ENCODE data around the gene SMCO2. TPM values are rescaled to one million over a fixed set of nuclear protein-coding genes. Genes with fewer than 3 reads are reported as not detected.

Gene SMCO2
- total and polyA plus RNA-seq, 4 donors, result not detected

DNA sequence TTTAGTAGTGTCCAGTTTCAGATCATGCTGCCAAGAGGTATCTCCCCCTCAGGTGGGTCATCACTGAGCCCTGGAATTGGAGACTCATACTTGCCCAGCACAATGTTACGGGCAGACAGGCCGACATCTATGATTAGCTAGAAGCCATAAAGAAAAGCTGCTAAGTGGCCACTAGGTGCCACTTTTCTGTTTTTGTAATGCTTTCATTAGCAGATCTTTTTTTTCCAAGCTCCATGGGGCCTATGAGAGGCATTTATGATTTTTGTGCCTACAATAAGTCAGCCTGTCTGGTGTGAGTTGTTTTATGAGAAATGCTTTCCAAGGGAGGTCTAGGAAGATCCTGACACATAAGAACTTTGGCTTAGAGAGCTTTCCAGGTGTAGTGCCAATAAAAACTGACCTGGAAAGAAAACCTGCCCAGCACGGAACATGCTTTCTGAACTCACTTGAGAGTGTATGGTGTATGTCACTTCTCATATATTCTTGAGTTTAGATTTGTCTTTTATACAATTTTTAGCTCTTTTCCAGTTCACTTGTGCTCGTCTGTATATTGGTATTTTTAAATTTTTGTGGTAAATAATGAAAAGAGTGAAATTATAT is 21.8 kb upstream of the SMCO2 start:
- Histone ChIP-seq H3K4me1 (ENCODE audit: control insufficient read depth in 4 of 4, insufficient read depth in 4 of 4, low read length in 3 of 4) (peaks cover 0 to 5% (median 2%) of the 10 kb centered on the region in 4 donors), H3K4me3 (ENCODE audit: low read depth in 1 of 3, low read length in 3 of 3) (no peak overlapping the region), H3K36me3 (ENCODE audit: control insufficient read depth in 4 of 4, insufficient read depth in 3 of 4, low read depth in 1 of 4, low read length in 3 of 4) (no peaks in the 10 kb centered on the region), H3K27me3 (ENCODE audit: control insufficient read depth in 4 of 4, insufficient read depth in 4 of 4, low read length in 3 of 4) (no peaks in the 10 kb centered on the region), H3K9me3 (ENCODE audit: control insufficient read depth in 4 of 4, low read length in 3 of 4) (no peaks in the 10 kb centered on the region), H3K9ac (ENCODE audit: low read depth in 1 of 2, low read length in 2 of 2) (no peak overlapping the region), H3K27ac (ENCODE audit: low read depth in 1 of 2, low read length in 2 of 2) (no peak overlapping the region)
- WGBS, result 60% methylated on average over 4 of the region's 4 CpGs
- TF ChIP-seq RAD21 (IDR thresholded peaks at IDR 0.05) (peak; percentile 84 to 87), JUND (IDR thresholded peaks at IDR 0.05) (no peak), FOXA1 (IDR thresholded peaks at IDR 0.05) (peak; percentile 31), NR2F2 (IDR thresholded peaks at IDR 0.05) (no peak), HNF4G (IDR thresholded peaks at IDR 0.05) (no peak), YY1 (IDR thresholded peaks at IDR 0.05) (peak; percentile 31), SP1 (IDR thresholded peaks at IDR 0.05) (no peak), HNF4A (conservative IDR thresholded peaks at IDR 0.05) (no peak)
- TF ChIP-seq, protein P1, sequence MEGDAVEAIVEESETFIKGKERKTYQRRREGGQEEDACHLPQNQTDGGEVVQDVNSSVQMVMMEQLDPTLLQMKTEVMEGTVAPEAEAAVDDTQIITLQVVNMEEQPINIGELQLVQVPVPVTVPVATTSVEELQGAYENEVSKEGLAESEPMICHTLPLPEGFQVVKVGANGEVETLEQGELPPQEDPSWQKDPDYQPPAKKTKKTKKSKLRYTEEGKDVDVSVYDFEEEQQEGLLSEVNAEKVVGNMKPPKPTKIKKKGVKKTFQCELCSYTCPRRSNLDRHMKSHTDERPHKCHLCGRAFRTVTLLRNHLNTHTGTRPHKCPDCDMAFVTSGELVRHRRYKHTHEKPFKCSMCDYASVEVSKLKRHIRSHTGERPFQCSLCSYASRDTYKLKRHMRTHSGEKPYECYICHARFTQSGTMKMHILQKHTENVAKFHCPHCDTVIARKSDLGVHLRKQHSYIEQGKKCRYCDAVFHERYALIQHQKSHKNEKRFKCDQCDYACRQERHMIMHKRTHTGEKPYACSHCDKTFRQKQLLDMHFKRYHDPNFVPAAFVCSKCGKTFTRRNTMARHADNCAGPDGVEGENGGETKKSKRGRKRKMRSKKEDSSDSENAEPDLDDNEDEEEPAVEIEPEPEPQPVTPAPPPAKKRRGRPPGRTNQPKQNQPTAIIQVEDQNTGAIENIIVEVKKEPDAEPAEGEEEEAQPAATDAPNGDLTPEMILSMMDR (IDR thresholded peaks at IDR 0.05; ENCODE audit: low read depth, low read length, missing input control), result peak; percentile 58
- DNase-seq (ENCODE audit: low spot score), result no peak

DNA sequence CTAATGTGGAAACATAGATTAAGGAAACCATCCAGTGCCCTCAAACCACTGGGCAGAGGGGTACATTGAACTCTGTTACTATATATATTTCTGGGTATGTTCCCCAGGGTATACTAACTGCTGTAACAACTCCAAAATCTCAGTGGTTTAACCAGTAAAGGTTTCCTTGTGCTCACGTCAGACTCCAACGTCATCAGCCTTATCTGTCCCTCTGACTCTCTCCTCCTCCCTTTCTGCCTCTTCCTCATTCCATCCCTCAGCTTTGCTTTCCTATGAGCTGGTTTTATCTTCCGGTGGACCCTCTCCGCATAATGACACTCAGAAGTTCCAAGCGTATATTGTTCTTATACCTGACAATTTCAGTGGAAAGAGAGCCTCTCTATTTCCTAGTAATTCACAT is 21.2 kb upstream of the SMCO2 start:
- H3K27me3 ChIP-seq (ENCODE audit: control insufficient read depth in 4 of 4, insufficient read depth in 4 of 4, low read length in 3 of 4), result no peaks in the 10 kb centered on the region
- 88% methylated on average over 5 of the region's 5 CpGs for WGBS
- TF ChIP-seq, protein P2, sequence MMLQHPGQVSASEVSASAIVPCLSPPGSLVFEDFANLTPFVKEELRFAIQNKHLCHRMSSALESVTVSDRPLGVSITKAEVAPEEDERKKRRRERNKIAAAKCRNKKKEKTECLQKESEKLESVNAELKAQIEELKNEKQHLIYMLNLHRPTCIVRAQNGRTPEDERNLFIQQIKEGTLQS (IDR thresholded peaks at IDR 0.05), result no peak
- TF ChIP-seq, protein P3, sequence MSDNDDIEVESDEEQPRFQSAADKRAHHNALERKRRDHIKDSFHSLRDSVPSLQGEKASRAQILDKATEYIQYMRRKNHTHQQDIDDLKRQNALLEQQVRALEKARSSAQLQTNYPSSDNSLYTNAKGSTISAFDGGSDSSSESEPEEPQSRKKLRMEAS (IDR thresholded peaks at IDR 0.05), result no peak
- TF ChIP-seq TAF1 (conservative IDR thresholded peaks at IDR 0.05) (no peak), FOXA1 (IDR thresholded peaks at IDR 0.05) (no peak), HNF4G (IDR thresholded peaks at IDR 0.05) (no peak), RXRA (IDR thresholded peaks at IDR 0.05) (no peak), EGR1 (IDR thresholded peaks at IDR 0.05; ENCODE audit: low read depth in 2 of 2) (no peak), YY1 (IDR thresholded peaks at IDR 0.05) (no peak)
- TF ChIP-seq, protein P4, sequence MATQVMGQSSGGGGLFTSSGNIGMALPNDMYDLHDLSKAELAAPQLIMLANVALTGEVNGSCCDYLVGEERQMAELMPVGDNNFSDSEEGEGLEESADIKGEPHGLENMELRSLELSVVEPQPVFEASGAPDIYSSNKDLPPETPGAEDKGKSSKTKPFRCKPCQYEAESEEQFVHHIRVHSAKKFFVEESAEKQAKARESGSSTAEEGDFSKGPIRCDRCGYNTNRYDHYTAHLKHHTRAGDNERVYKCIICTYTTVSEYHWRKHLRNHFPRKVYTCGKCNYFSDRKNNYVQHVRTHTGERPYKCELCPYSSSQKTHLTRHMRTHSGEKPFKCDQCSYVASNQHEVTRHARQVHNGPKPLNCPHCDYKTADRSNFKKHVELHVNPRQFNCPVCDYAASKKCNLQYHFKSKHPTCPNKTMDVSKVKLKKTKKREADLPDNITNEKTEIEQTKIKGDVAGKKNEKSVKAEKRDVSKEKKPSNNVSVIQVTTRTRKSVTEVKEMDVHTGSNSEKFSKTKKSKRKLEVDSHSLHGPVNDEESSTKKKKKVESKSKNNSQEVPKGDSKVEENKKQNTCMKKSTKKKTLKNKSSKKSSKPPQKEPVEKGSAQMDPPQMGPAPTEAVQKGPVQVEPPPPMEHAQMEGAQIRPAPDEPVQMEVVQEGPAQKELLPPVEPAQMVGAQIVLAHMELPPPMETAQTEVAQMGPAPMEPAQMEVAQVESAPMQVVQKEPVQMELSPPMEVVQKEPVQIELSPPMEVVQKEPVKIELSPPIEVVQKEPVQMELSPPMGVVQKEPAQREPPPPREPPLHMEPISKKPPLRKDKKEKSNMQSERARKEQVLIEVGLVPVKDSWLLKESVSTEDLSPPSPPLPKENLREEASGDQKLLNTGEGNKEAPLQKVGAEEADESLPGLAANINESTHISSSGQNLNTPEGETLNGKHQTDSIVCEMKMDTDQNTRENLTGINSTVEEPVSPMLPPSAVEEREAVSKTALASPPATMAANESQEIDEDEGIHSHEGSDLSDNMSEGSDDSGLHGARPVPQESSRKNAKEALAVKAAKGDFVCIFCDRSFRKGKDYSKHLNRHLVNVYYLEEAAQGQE (IDR thresholded peaks at IDR 0.05), result no peak
- H3K4me3 ChIP-seq (ENCODE audit: low read depth in 1 of 3, low read length in 3 of 3), result no peak overlapping the region
- H3K9me3 ChIP-seq (ENCODE audit: control insufficient read depth in 4 of 4, low read length in 3 of 4), result no peaks in the 10 kb centered on the region
- H3K36me3 ChIP-seq (ENCODE audit: control insufficient read depth in 4 of 4, insufficient read depth in 3 of 4, low read depth in 1 of 4, low read length in 3 of 4), result no peaks in the 10 kb centered on the region
- peaks cover 0 to 5% (median 2%) of the 10 kb centered on the region in 4 donors for H3K4me1 ChIP-seq (ENCODE audit: control insufficient read depth in 4 of 4, insufficient read depth in 4 of 4, low read length in 3 of 4)
- no peak overlapping the region for H3K27ac ChIP-seq (ENCODE audit: low read depth in 1 of 2, low read length in 2 of 2)
- no peak overlapping the region for H3K9ac ChIP-seq (ENCODE audit: low read depth in 1 of 2, low read length in 2 of 2)
- DNase-seq (ENCODE audit: low spot score), result no peak

All from liver (tissue), 9 donors.